Cerebellar nuclear complex (tissue), 1 donor: ENCODE results near the gene KRTAP5-9.
"Not testable (repeated sequence)": the region's sequence is repeated elsewhere in the genome, so short reads cannot be mapped to it uniquely, and the experiment has no call there.

Source experiments
- DNase-seq, 2 experiments: peaks; one replicate each; lab custom pipeline; 2025; lab: John Stamatoyannopoulos, UW

KRTAP5-9 gene

DNA sequence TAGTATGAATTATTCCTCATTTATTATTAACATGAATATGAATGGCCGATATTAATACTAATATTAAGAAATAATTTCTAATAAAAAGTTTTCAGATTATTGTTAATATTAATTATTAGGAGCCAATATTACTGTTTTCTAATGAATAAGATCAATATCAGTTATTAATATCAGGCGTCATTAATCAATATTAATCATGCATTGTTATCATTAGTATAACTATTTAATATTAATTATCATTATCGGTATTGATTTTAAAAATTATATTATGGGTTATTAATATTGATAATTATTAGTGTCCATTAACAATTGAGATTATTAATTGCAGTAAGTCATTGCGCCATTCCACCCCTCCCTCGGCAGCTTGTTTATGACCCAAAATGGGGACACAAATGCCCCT, 37.5 kb downstream of the KRTAP5-9 start:
- not testable (repeated sequence) for DNase-seq

DNA sequence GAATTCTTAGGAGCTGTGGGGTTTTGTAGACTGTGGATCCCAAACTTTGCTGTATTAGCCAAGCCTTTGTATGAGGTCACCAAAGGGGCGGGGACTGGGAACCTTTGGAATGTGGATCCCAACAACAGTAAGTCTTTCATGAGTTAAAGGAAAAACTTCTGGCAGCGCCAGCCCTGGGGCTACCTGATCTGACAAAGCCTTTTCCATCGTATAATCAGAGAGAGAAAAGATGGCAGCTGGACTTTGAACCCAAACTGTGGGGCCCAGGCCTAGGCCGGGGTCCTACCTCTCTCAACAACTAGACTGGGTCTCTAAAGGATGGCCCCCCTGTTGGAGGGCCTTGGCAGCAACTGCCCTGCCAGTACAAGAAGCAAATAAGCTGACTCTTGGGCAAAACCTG, 40.1 kb downstream of the KRTAP5-9 start:
- not testable (repeated sequence) for DNase-seq

DNA sequence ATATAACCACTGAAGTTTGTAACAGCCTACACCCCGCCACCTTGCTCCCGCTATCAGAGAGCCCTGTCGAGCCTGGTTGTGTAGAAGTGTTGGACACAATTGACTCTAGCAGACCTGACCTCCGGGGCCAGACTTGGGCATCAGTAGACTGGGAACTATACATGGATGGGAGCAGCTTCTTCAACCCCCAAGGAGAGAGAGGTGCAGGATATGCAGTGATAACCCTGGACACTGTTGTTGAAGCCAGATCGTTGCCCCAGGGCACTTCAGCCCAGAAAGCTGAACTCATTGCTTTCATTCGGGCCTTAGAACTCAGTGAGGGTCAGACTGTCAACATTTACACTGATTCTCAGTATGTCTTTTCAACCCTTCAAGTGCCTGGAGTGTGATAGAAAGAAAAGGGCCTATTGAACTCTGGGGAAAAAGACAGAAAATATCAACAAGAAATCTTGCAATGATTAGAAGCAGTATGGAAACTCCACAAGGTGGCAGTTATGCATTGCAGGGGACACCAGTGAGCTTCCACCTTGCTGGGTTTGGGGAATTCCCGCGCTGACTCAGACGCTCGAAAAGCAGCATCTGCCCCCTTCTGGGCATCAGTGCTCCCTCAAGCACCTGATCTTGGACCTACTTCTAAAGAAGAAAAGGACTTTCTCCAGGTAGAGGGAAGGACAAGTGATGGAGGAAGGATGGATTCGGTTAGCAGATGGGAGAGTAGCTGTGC, 40.8 kb downstream of the KRTAP5-9 start:
- not testable (repeated sequence) for DNase-seq

DNA sequence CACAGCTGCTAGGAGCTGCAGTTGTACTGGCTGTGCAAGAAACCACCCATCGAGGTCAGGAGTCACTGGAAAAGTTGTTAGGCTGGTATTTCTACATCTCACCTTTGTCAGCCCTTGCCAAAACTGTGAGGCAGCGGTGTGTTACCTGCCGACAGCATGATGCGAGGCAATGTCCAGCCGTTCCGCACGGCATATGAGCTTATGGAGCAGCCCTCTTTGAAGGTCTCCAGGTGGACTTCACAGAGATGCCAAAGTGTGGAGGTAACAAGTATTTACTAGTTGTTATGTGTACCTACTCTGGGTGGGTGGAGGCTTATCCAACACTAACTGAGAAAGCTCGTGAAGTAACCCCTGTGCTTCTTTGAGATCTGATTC, 41.3 kb downstream of the KRTAP5-9 start:
- not testable (repeated sequence) for DNase-seq
